ENCODE results near the gene C1orf226.
"Not testable (repeated sequence)": the region's sequence is repeated elsewhere in the genome, so short reads cannot be mapped to it uniquely, and the experiment has no call there.

- TF ChIP-seq POLR2AphosphoS5 (IDR thresholded peaks at IDR 0.05; ENCODE audit: low read depth); CTCF (conservative IDR thresholded peaks at IDR 0.05; ENCODE audit: low read depth in 2 of 2); NANOG (IDR thresholded peaks at IDR 0.05; ENCODE audit: borderline replicate concordance); CREB1 (CRISPR knock-in tag; IDR thresholded peaks at IDR 0.05; ENCODE audit: low read depth); JUNB (IDR thresholded peaks at IDR 0.05; ENCODE audit: unreplicated experiment); EZH2 (IDR thresholded peaks at IDR 0.05; ENCODE audit: low read depth, unreplicated experiment); REST (IDR thresholded peaks at IDR 0.05; ENCODE audit: unreplicated experiment): not testable (repeated sequence)
These were observed 29.7 kb upstream of the C1orf226 start for GRCh38 chr1:162351874-162352273.
